ENCODE results near the gene VPS11.

The VPS11 gene

DNA sequence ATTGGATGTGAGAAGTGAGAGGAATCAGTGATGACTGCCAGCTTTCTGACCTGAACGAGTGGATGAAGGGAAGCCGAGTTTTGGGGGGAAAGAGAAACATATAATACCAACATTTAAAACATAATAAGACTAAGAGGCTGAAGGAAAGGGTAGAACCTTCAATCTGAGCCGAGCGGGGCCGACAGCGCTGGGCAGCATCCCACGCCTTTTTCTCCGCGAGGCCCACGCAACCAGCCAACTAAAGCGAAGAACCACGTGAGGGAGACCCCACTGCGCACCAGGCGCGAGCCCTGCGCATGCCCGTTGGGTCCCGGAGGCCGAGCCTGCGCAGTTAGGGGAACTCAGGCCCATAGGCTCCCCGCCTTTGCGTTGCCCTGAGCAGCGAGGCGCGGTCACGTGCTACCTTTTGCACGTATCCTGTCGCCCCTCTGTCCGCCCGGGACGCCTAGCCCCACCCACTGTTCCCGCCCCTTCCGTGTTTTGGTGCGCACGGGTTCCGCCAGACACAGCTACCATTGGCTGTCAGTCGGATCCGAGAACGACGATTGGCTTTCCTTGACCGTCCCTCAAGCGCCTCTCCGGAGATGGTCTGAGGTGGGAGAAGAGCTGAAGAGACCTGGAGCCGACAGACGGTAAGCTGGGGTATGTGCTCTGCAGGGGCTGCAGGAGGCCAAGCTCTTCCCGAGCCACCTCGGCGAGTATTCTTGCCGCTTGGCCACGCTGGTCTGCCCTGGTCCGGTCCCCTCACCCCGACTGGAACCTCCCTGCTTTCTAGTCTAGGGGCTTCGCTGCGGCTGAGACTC is 53.6 kb downstream of the VPS11 start, which contains the start of gene HINFP:
TSS of gene HINFP (plus strand) at position 573 of the 803 bp plus-strand sequence. CDS start 5,365 bp downstream, outside the sequence.
- peak; percentile 99 for DNase-seq (ENCODE audit: low spot score)

DNA sequence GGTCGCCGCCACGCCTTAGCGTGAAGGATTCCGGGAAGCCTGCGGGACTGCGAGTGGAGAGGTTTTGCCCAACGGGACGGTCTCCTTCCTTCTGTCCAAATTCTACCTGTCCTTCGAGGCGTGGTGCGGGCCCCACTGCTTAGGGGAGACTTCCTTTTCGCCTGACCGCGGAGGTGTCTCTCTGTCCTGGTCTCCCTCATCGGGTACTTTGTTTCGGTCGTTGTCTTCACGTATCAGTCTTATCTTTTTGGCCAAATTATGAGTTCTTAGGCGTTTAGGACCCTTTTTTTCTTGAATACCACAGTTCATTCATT is 54.1 kb downstream of the VPS11 start:
- DNase-seq (ENCODE audit: low spot score) = no peak

DNA sequence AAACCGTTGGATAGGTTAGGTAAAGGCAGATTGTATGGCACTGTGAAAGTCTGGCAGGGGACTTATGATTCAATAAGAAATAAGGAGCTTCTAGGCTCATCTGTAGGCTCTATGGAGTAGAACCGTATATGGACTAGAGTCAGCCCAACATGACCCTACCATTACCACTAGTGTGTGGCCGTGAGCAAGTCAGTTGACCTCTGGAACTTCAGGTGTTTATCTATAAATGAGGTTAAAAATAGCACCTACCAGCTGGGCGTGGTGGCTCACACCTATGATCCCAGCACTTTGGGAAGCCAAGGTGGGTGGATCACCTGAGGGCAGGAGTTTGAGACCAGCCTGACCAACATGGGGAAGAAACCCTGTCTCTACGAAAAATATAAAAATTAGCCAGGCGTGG is 58.2 kb downstream of the VPS11 start:
- no peak for DNase-seq (ENCODE audit: low spot score)

DNA sequence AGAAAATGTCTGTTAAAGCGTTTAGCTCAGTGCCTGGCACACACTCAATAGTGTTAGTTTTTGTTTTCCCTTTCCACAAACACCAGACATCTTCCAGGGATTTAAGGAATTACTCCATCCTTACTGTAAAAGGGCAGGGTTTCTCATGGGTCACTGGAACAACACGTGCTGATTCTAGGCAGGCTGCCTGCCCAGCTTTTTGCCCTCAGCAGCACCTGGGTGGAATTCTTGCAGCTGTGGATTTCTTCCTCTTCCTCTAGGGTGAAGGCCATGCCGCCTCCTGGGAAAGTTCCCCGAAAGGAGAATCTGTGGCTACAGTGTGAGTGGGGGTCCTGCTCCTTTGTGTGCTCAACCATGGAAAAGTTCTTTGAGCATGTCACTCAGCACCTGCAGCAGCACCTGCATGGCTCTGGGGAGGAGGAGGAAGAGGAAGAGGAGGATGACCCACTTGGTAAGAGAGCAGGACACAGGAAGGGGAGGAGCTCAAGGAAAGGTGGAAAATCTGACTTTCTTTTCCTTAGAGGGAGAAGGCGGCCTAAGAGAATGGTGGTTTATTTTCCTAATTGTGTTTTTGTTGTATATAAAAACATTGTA is 59.2 kb downstream of the VPS11 start:
- no peak for DNase-seq (ENCODE audit: low spot score)

DNA sequence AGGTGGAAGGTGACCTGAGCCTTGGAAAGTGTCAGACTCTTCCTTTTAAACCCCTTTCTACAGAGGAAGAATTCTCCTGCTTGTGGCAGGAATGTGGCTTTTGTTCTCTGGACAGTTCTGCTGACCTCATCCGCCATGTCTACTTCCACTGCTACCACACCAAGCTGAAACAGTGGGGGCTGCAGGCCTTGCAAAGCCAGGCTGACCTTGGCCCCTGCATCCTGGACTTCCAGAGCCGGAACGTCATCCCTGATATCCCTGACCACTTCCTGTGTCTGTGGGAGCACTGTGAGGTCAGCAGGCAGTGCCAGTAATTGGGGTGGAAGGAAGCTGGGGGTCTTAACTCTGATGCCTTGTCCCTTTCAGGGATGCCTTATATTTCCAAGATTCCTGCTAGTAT is 63.0 kb downstream of the VPS11 start:
- DNase-seq (ENCODE audit: low spot score) = no peak

All from GM03348 (cell line).